NCI-H2227 (cell line): ENCODE measurements around the gene MAPRE2.
A peak's percentile ranks its signal among the peaks of the same experiment; 100 is the strongest.

Source experiments
- DNase-seq: peaks from one replicate; lab custom pipeline; 2025; ENCODE audit not compliant: unreplicated experiment; lab: John Stamatoyannopoulos, UW

Gene MAPRE2

DNA sequence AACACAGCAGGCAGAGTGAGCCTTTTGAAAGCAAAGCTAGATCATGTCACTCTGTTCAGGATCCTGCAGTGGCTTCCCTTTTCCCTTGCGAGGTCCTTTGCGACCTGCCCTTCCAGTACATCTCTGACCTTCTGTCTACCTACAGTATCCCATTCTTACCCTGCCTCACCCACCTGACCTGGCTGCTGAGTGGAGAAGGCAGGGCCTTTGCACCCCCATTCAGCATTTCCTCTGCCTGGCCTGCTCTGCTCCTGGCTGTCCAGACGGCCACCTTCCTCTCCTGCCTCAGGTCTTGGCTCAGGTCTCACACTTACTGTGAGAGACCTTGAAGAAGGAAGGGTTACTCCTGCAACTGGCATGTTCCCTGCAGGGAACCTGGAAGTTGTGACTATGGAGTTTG lies 77.4 kb downstream of the MAPRE2 start:
- no peak for DNase-seq

DNA sequence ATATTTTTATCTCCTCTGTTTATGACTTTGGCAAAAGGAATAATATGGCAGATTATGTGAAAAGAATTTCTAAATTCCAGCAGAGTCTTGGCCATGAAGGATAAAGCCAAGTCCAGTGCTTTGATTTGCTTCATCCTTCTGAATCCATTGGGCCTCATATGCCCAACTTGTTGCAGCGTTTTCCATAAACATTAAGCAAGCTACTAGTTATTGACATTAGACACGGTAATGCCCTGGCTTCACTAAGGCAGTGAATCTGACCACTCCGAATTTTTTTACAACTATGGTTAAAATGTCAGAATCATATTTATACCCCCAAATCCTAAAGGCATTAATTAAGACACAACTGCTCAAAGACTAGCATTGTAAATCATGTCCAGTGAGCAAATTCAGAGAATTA lies 79.8 kb downstream of the MAPRE2 start:
- DNase-seq = no peak

DNA sequence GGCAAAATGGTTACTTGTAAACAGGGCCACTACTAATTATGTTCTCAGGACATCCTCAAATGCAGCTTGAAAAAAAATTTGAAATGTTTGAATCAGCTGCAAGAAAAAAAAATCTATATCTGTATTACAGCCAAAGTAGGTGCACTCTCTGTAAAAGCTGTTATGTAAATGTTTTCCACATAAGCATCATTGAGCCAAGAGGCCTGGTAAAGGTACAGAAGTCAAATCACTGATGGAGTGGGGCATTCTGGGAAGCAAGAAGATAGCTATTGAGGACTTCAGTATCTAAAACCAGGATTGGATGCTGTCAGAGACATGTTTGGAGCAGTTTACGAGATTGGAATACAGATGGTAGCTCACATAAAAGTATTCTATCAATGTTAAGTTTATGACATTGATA lies 80.3 kb downstream of the MAPRE2 start:
- no peak for DNase-seq

DNA sequence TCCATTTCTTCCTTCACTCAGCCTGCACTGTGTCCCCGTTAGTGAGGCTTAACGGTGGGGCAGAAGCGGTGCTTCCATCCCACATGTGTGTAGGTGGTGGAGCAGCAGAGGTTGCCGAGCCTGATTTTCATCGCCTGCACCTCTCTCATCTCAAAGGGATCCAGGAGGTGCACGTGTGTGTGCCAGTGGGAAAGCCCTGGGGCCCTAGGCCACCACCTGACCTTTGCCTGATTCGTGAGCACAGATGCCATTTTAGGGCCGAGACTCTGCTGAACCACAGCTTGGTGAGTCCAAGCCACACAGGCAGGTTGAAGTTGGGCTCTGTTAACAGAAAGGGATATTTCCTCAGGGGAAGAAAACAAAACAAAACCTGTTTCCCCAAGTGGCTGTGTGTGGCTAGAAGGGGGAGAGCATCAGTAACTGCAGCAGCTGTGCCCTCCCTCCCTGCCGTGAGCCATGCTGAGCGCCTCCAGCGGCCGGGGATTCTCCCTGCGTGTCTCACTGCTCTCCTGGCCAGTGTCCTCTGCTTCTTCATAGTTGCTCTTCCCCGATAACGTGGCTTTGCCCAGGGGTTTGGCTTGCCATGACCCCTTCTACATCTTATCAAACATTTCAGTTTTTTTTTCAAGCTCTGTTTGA lies 81.5 kb downstream of the MAPRE2 start:
- peak; percentile 69 for DNase-seq

DNA sequence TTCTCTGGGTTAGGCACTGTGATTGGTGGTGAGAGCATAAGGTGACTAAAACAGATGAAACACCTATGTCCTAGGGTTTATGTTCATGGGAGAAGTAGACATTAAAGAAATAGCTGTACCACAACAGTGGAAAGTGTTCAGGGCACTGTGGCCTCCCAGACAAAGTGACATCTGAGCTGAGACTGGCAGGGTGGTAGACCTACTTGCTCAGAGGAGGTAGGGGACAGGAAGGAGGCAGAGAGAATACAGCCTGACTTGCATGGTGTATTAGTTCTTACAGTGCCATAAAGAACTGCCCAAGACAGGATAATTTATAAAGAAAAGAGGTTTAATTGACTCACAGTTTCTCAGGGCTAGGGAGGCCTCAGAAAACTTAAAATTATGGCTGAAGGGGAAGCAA lies 82.6 kb downstream of the MAPRE2 start:
- no peak for DNase-seq

DNA sequence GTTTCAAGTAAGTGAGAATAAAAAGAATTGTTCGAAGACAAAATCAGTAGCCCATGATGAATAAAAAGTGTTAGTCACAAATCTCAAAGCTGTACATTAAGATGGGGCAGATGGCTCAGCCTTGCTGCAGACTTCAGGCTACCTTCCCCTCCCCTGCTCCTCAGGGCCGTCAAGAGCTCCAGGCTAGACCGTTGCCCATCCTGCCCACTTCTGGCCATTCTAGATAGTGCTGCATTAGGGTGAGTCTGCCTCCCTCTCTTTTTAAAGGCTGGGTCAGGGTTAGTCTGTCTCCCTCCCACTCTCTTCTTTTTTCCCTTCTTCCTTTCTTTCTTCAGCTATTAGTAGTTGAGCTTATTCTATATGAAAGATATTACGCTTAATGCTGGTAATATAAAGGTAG lies 86.0 kb downstream of the MAPRE2 start:
- DNase-seq = no peak

DNA sequence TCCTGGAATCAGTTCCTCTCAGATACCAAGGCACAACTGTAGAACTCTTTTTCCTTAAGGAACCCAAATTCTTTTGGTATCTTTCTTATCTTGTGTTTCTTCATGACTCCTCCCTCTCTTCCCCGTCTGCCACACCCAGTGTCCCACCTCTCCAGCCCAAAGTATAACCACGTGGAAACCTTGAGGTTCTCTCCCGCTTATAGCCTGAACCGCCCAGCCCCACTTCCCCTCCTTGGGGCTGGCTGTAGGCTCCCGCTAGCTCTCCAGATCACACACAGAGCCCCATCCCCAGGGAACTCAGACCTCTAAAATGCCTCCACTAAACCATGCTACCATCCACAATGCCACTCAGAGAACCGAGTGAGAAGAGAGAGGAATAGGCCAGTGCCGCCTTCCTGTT lies 87.5 kb downstream of the MAPRE2 start:
- no peak for DNase-seq

DNA sequence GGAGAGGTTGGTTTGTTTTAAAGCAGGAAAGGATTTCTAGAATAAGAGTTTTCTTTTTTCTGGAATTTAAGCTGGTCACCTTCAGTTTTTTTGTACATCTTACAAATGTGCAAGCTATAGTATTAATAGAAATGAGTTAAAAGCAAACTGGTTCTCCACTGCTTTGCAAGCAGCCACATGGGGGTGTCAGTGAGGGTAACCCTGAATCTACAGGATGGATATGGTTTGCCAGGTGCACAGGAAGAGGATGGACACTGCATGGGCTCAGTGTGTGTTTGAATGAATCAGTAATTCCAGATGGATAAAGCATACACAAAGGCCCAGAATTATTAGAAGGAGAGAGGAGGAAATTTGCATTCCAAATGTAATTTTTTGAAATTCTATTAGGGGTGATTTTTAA lies 89.0 kb downstream of the MAPRE2 start:
- DNase-seq = no peak

DNA sequence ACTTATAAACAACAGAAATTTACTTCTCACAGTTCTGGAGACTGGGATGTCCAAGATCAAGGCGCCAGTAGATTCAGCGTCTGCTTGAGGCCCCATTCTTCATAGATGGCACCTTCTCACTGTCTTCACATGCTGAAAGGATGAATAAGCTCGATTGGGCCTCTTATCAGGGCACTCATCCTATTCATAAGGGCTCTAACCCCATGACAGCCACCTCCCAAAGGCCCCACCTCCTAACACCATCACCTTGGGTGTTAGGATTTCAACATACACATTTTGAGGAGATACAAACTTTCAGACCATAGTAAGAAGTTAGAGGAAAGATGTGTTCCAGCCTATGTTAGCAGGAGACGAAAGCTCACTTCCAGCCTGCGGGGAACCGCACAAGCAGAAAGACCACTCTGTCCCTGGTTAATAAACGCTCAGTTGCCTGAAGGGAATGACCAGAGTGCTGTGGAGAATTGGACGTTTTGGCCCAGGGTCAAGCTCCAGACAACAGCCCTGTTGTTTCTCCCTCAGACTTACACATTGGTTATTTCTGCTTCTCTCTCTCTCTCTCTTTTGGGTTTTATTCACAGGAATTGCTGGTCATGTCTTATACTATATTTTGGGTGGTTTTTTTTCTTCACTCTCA lies 90.3 kb downstream of the MAPRE2 start:
- DNase-seq = no peak

DNA sequence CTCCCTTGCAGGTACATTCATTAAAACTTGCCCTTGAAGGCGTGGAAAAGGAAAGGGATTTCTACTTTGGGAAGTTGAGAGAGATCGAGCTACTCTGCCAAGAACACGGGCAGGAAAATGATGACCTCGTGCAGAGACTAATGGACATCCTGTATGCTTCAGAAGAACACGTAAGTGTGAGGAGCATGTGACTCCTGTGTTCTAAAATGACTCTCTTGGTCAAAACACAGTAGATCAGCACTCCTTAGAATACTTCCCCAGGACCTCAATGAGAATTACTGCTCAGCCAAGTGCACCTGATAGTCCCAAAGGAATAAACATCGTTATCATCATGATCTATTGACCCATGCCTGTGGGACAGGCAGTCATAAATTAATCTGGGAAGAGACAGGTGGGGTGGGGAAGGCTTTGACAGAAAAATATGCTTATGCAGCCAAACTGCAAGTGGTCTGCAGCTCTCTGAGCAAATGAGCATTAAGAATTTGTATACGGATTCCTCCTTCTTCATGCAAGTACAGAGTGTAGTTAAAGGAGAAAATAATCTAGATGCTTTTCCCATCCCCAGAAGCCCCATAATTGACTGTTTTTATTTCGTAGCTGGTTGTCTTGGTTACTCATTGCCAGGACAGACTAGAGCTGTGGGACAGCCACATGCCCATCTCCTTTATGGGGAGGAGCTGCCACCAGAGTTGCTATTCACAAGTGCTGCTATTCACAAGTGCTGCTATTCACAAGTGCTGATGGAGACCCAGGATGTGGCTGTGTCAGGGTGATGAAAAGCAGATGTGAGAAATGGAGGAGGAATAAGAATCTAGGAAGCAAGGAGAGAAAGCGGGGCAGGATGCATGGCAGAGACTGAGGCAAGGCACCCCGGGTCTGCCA lies 91.0 kb downstream of the MAPRE2 start:
- no peak for DNase-seq

DNA sequence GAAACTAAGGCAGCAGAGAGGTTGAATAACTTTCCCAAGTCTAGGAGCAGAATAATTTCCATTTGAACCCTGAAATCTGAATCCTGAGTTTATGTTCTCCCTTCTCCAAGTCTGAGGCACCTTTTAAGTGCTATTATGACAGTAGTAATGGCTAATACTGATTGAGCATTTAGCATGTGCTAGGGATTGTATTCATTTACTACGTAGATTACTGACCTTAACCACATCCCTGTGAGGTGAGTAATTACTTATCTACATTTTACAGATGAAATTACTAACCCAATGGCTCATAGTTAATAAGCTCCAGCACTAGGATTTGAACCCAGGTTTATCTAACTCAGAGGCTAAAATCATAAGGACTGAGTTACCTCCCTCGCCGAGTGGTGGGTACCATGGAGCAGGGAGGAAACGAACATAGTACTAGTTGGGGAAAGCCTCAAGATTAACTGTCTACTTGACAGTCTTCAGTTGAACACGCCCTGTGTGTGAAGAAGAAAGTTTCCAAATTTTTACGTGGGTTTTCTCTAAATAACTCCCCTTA lies 93.0 kb downstream of the MAPRE2 start:
- DNase-seq = no peak

DNA sequence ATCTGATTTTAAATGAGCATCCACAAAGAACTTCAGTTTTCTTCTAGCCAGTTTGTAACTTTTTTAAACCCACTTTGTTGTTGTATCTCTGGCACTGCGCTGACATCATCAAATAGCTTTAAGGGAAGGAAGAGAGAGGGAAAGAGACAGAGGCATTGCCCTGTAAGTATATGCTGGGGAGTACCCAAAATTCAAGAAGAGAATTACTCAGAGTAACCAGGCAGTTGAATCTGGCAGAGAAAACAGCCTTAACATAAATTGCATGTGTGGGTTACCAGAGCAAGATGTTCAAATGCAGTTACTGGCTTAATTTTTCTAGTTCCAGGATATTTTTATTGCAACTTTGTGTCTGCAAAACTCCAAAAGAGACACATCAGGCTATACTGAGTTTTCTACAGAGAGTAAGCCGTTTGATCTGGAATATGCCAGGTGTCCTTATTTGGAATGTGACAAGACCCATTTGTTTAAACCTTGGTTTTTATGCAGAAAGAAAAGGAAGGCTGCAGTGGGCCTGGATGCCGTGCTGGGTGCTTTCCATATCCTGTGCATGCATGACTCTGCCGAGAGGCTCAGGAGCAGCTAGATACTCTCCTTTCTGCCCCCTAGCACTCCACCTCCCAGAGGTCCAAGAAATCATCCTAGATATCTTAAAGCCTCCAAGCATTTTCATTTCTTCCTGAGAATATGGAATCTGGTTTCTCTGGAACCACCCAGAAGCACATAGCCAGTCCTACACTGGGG lies 93.7 kb downstream of the MAPRE2 start:
- DNase-seq = no peak

DNA sequence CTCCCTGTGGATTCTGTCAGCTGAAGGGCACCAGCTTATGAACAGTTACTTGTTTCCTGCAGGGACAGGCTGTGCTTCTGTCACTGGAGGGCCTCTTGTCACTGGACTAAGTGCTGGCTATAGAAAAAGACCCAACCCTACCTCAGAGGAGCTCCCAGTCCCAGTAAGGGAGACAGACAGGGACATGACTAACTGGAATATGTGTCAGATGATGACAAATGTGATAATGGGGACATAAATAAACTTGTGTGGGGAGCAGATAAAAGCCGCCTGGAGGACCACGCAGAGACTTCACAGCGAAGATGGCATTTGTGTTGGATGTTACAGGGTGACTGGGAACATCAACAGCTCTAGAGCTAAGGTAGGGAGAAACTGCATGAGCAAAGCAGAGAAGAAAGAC lies 95.0 kb downstream of the MAPRE2 start:
- DNase-seq = no peak

DNA sequence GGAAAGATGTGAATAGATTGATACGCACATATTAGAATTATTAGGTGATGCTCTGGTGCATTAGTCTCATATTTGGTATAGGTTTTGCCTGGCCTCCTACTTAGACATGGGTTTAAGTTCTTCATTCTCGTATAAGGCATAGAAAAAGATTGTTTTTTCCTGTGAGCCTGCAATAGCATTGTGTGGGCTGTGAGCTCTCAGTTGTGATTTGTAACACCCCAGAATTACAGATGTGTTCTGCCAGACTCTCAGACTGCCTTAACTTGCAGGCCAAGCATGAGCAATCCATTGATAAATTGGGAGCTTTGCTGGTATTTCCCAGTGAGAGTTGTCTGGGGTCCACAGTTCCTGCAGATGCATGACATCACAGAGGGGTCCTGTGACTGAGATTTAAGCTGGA lies 95.7 kb downstream of the MAPRE2 start:
- no peak for DNase-seq

DNA sequence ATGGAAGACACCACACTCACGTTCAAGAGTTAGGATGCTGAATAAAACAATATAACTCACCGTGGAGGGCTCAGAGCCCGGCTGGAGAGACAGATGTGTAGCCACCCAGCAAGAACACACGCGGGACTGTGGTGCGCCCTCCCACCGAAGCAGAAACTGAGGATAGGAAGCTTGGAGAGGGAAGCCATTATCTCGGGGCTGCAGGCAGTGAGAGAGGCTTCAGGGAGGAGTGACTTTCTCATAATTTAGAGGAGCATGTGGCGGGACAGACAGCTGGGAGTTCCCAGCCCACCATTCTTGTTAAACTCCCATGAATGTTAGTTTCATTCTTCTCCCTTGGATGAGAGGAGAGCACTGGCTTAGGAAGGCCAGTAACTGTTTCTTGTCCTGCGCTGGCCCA lies 96.4 kb downstream of the MAPRE2 start:
- DNase-seq = no peak

DNA sequence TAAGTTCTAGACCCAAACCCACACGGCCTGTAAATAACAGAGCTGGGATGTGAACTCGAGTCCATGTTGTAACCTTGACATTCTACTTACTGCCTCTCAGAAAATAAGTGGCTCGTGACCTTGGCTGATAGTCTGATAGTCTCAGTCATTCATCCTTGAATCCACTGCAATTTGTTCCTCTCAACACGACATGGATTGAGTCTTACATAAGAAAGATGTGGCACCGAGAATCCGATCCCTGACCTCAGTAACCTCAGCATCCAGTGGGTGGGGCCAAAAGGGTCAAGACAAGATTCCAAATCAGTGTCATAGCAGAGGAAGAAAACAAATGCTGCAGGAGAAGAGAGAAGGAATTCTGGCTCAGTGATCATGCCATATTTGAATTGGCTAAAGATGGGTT lies 97.6 kb downstream of the MAPRE2 start:
- DNase-seq = no peak

DNA sequence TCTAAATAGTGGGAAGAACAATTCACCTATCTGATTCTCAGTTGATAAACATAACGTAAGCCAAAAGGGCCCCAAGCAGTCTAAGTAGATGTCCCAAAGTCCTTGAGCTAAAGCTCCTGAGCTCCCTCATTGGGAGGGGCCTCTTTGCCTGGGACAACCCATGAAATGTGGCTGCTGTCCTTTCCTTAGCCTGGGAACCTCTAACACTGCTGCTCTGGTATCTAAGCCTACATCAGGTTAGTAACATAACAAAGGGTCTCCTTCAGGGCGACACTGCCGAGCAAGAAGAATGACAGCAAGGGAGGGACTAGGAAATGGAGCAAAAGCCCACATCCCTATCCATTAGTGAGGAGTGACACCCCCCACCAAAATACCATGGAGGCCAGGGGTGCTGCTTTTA lies 98.3 kb downstream of the MAPRE2 start:
- no peak for DNase-seq

DNA sequence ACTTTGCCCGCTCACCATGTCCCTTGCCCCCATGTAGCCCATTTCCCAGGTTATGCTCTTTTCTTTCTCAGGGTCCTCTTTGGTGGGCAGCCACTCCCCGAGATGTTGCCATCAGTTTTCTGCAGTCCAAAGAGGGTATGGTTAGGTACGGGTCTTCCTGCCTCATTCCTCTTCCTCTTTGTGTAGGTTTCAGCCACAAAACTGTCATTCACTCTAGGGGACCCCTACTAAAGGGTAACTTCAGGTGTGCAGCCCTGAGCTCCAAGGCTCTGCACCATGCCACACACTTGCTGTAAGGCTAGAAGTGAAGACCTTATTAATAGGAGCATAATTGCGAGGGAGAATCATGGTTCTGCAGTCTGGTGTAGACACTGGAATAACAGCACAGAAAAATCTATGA lies 99.9 kb downstream of the MAPRE2 start:
- DNase-seq = no peak

DNA sequence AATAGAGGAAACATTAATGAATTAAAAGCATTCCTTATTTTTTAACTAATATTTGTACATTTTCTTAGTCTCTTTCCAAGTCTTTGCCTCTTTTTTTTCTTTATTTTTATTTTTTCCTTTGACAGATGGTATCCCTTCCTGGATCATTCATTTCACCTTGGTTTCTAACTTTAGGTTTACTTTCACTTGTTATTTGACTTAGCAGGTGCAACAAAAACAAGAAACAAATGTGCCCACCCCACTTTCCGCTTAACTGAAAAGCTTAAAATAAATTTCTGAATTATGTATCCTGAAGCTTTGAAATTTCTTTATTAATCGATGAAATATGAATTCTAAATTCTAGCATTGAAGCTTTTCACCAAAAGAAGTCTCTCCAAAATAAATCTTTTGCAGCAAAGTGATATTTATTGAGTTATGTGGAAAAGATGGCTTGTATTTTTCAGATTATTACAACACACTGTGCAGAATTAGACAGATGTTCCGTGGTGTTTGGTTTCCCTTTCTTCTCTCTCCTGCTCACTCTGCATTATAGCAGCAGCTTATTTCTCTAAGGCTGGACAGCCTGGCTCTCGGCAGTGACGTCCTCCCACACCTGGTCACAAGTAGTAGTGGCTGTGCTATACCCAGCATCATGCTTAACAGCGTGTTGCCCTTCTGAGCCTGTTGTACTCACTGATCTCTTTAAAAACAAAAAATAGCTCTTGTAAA lies 100.5 kb downstream of the MAPRE2 start:
- DNase-seq = no peak

DNA sequence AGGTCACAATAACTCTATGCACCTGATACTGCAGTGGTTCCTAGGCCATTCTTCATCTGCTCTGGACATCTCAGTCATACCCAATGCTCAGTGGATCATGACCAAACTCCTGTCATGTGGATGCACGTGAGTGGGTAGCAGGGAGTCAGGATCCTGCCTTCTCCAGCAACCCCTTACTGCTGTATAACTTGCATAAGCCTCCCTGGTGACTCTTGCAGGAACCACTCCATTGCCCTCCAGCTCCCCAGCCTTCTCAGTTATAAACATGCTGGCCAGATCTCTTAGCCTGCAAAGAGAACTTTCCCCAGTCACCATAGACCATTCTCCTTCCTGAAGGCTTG lies 101.0 kb downstream of the MAPRE2 start:
- DNase-seq = no peak
